Body of pancreas (tissue), 4 donors: ENCODE results near the gene IL1RAPL2.
"Not testable (repeated sequence)": the region's sequence is repeated elsewhere in the genome, so short reads cannot be mapped to it uniquely, and the experiment has no call there.

Experiments
- CTCF ChIP-seq, 7 experiments: fragments of 450-650 bp in 4 of 7; fragments of 200-600 bp in 3 of 7; sonication (generic) in 3 of 7; IDR thresholded peaks; one replicate each; pipeline ENCODE4 v1.5.1; 2016 to 2019; ENCODE audit warnings: antibody characterized with exemption in 7 of 7
- POLR2A ChIP-seq, 3 donors: fragments of 450-650 bp; IDR thresholded peaks; one replicate each; pipeline ENCODE4 v1.6.1; 2016; ENCODE audit warnings: antibody characterized with exemption in 3 of 3, mild to moderate bottlenecking in 2 of 3

- not testable (repeated sequence) for TF ChIP-seq POLR2A, CTCF (IDR thresholded peaks at IDR 0.05)
These were observed 463.0 kb downstream of the IL1RAPL2 start for GRCh38 chrX:105028962-105029361.
